ENCODE data around the gene TMEM259. TPM values are rescaled to one million over a fixed set of nuclear protein-coding genes. Genes with fewer than 3 reads are reported as not detected.

The TMEM259 gene
- total and polyA plus RNA-seq, 2 of the 13 experiments (the other 11 are each of a cell fraction or from before 2014, with no cell fraction given): 64.7 to 164 TPM

- TF ChIP-seq ARID2 (CRISPR knock-in tag; IDR thresholded peaks at IDR 0.05; ENCODE audit: borderline replicate concordance) (0 out of 2 replicates have a peak, but pooled peaks have one; percentile 22), ZNF281 (CRISPR knock-in tag; IDR thresholded peaks at IDR 0.05; ENCODE audit: borderline replicate concordance) (peak; percentile 53), ETS1 (CRISPR knock-in tag; IDR thresholded peaks at IDR 0.05) (0 out of 2 replicates have a peak, but pooled peaks have one; percentile 20), ZBTB10 (CRISPR knock-in tag; IDR thresholded peaks at IDR 0.05; ENCODE audit: borderline replicate concordance) (peak; percentile 89), ZNF740 (CRISPR knock-in tag; IDR thresholded peaks at IDR 0.05) (peak; percentile 82), ZXDC (CRISPR knock-in tag; IDR thresholded peaks at IDR 0.05) (no peak), BCL3 (CRISPR knock-in tag; IDR thresholded peaks at IDR 0.05) (no peak; the same call in 1 of the 2 replicates), ZNF446 (CRISPR knock-in tag; IDR thresholded peaks at IDR 0.05) (0 out of 2 replicates have a peak, but pooled peaks have one; percentile 24), HMG20B (CRISPR knock-in tag; conservative IDR thresholded peaks at IDR 0.05) (0 out of 2 replicates have a peak, but pooled peaks have one; percentile 17), ZNF451 (CRISPR knock-in tag; IDR thresholded peaks at IDR 0.05) (0 out of 2 replicates have a peak, but pooled peaks have one; percentile 22), EZH2 (conservative IDR thresholded peaks at IDR 0.05; ENCODE audit: low read depth, low read length) (no peak), MED8 (CRISPR knock-in tag; IDR thresholded peaks at IDR 0.05; ENCODE audit: insufficient replicate concordance) (peak; percentile 56), SALL2 (CRISPR knock-in tag; IDR thresholded peaks at IDR 0.05) (0 out of 2 replicates have a peak, but pooled peaks have one; percentile 30), ZBTB7B (CRISPR knock-in tag; IDR thresholded peaks at IDR 0.05) (peak; percentile 42; the same call in 1 of the 2 replicates)
Measured at GRCh38 chr19:1026783-1027649, 6.1 kb upstream of the TMEM259 start (continued).

All from HepG2 (cell line).